Activated CD4-positive, alpha-beta memory T cell treated with anti-CD3 and anti-CD28 coated beads for 36 hours (primary cell): Measurements from ENCODE around the gene GMEB2. TPM values are rescaled to one million over a fixed set of nuclear protein-coding genes. Genes with fewer than 3 reads are reported as not detected.
A peak's percentile ranks its signal among the peaks of the same experiment; 100 is the strongest.
"Not testable (repeated sequence)": the region's sequence is repeated elsewhere in the genome, so short reads cannot be mapped to it uniquely, and the experiment has no call there.

Source experiments
- CTCF ChIA-PET: fragments of 350-600 bp; sonication (Branson Sonifier 250); formaldehyde crosslinking; loops from one replicate; lab custom pipeline; 2021; ENCODE audit warnings: antibody characterized with exemption, inconsistent platforms; lab: Charles Lee
- POLR2A ChIA-PET: fragments of 350-600 bp; sonication (Branson Sonifier 250); formaldehyde crosslinking; loops from one replicate; lab custom pipeline; 2021; ENCODE audit warnings: antibody characterized with exemption; lab: Charles Lee
- DNase-seq: peaks from one replicate; pipeline ENCODE4 v3.0.0-alpha.2; 2020
- H3K27ac Mint-ChIP-seq: one replicate; pipeline ENCODE4 v1.8.0; 2021; ENCODE audit warnings: mixed read lengths
- H3K27me3 Mint-ChIP-seq: one replicate; pipeline ENCODE4 v1.8.0; 2021; ENCODE audit warnings: mixed read lengths
- H3K36me3 Mint-ChIP-seq: one replicate; pipeline ENCODE4 v1.8.0; 2021; ENCODE audit warnings: mixed read lengths
- H3K4me1 Mint-ChIP-seq: one replicate; pipeline ENCODE4 v1.8.0; 2021; ENCODE audit warnings: low read depth, mixed read lengths
- H3K4me3 Mint-ChIP-seq: one replicate; pipeline ENCODE4 v1.8.0; 2021; ENCODE audit warnings: mild to moderate bottlenecking, mixed read lengths
- H3K9me3 Mint-ChIP-seq: one replicate; pipeline ENCODE4 v1.8.0; 2021; ENCODE audit warnings: mixed read lengths
- intact Hi-C: fragments of 100-400 bp; cut with micrococcal nuclease; formaldehyde crosslinking; loops from one replicate; pipeline ENCODE4 v1.15.1; 2023
- total RNA-seq, 2 experiments: library from RNA; stranded (reverse); gene quantifications; one replicate each; pipeline ENCODE4 v1.2.3, GENCODE V29; 2021

Gene GMEB2
- total RNA-seq, 2 experiments from 2014 or later: 13.6 to 14.0 TPM

- H3K4me3 Mint-ChIP-seq: no peak overlapping the region
- H3K4me1 Mint-ChIP-seq: no peaks in the 10 kb centered on the region
- H3K36me3 Mint-ChIP-seq: no peaks in the 10 kb centered on the region
- no peak for DNase-seq
- no peak overlapping the region for H3K27ac Mint-ChIP-seq
- intact Hi-C loops: loop anchor here (2.0 kb wide), 1 partner anchor 40 kb away; no protein-coding TSS in a partner anchor
- H3K27me3 Mint-ChIP-seq: peaks cover 2% of the 10 kb centered on the region
- ChIA-PET CTCF (no interaction called here), POLR2A (no interaction called here)
- no peaks in the 10 kb centered on the region for H3K9me3 Mint-ChIP-seq
These were observed 47.7 kb downstream of the GMEB2 start for GRCh38 chr20:63579017-63579694.

GRCh38 chr20:63578224-63579016, 48.5 kb downstream of the GMEB2 start:
- Mint-ChIP-seq H3K4me1 (no peaks in the 10 kb centered on the region), H3K36me3 (no peaks in the 10 kb centered on the region), H3K9me3 (no peaks in the 10 kb centered on the region), H3K4me3 (no peak overlapping the region), H3K27ac (no peak overlapping the region), H3K27me3 (peaks cover 2% of the 10 kb centered on the region)
- no peak for DNase-seq
- intact Hi-C loops: loop anchor here (2.0 kb wide), 1 partner anchor 40 kb away; no protein-coding TSS in a partner anchor
- CTCF ChIA-PET: interaction anchor here (1.0 kb wide), 1 partner anchor 208 kb away, joined by 3 read pairs; no protein-coding TSS in a partner anchor
- POLR2A ChIA-PET: interaction anchor here (0.6 kb wide), 1 partner anchor 41 kb away, joined by 3 read pairs; the partner anchor contains the start of gene PTK6

- DNase-seq: no peak
- no peaks in the 10 kb centered on the region for H3K9me3 Mint-ChIP-seq
- H3K4me3 Mint-ChIP-seq: no peak overlapping the region
- H3K4me1 Mint-ChIP-seq: no peaks in the 10 kb centered on the region
- ChIA-PET POLR2A (no interaction called here), CTCF (interaction anchor here (1.0 kb wide), 1 partner anchor 209 kb away, joined by 3 read pairs; no protein-coding TSS in a partner anchor)
- H3K36me3 Mint-ChIP-seq: no peaks in the 10 kb centered on the region
- peaks cover 2% of the 10 kb centered on the region for H3K27me3 Mint-ChIP-seq
- H3K27ac Mint-ChIP-seq: no peak overlapping the region
- intact Hi-C loops: no loop called here
These were observed 49.5 kb downstream of the GMEB2 start for GRCh38 chr20:63577317-63577894.

- H3K27ac Mint-ChIP-seq: no peak overlapping the region
- no peaks in the 10 kb centered on the region for H3K9me3 Mint-ChIP-seq
- CTCF ChIA-PET: no interaction called here
- no peak overlapping the region for H3K4me3 Mint-ChIP-seq
- H3K36me3 Mint-ChIP-seq: no peaks in the 10 kb centered on the region
- POLR2A ChIA-PET: no interaction called here
- no peaks in the 10 kb centered on the region for H3K4me1 Mint-ChIP-seq
- H3K27me3 Mint-ChIP-seq: peaks cover 2% of the 10 kb centered on the region
- intact Hi-C loops: no loop called here
- no peak for DNase-seq
These were observed 50.6 kb downstream of the GMEB2 start for GRCh38 chr20:63576311-63576710.

- Mint-ChIP-seq H3K27ac (no peak overlapping the region), H3K4me3 (peak overlapping the region; percentile 39), H3K27me3 (peaks cover 2% of the 10 kb centered on the region), H3K4me1 (no peaks in the 10 kb centered on the region), H3K36me3 (no peaks in the 10 kb centered on the region), H3K9me3 (no peaks in the 10 kb centered on the region)
- CTCF ChIA-PET: no interaction called here
- DNase-seq: no peak
- intact Hi-C loops: no loop called here
- POLR2A ChIA-PET: no interaction called here
These were observed 51.8 kb downstream of the GMEB2 start for GRCh38 chr20:63574829-63575743.

- Mint-ChIP-seq H3K4me1 (peaks cover under 1% of the 10 kb centered on the region), H3K27ac (no peak within 1 kb of the TSS), H3K36me3 (no peaks in the 10 kb centered on the region), H3K4me3 (peak within 1 kb of the TSS; percentile 73), H3K9me3 (no peaks in the 10 kb centered on the region), H3K27me3 (peaks cover 3% of the 10 kb centered on the region)
- DNase-seq: peak; percentile 79
- intact Hi-C loops: no loop called here
- ChIA-PET CTCF (no interaction called here), POLR2A (no interaction called here)
These were observed 52.6 kb downstream of the GMEB2 start, which contains the start of gene HELZ2 for GRCh38 chr20:63574156-63574828. HELZ2 (minus strand) TSS chr20:63574239; CDS start chr20:63572385, 1,854 bp downstream.

GRCh38 chr20:63573647-63574131, 53.2 kb downstream of the GMEB2 start:
- H3K27me3 Mint-ChIP-seq: peaks cover 4% of the 10 kb centered on the region
- no peak for DNase-seq
- H3K27ac Mint-ChIP-seq: no peak overlapping the region
- CTCF ChIA-PET: interaction anchor here (1.2 kb wide), 1 partner anchor 68 kb away, joined by 3 read pairs; no protein-coding TSS in a partner anchor
- no peaks in the 10 kb centered on the region for H3K9me3 Mint-ChIP-seq
- no peaks in the 10 kb centered on the region for H3K36me3 Mint-ChIP-seq
- peak overlapping the region; percentile 73 for H3K4me3 Mint-ChIP-seq
- POLR2A ChIA-PET: no interaction called here
- intact Hi-C loops: no loop called here
- peaks cover 6% of the 10 kb centered on the region for H3K4me1 Mint-ChIP-seq

- intact Hi-C loops: no loop called here
- Mint-ChIP-seq H3K27me3 (peaks cover 4% of the 10 kb centered on the region), H3K4me1 (peaks cover 13% of the 10 kb centered on the region), H3K4me3 (peak overlapping the region; percentile 73), H3K36me3 (no peaks in the 10 kb centered on the region), H3K27ac (no peak overlapping the region), H3K9me3 (no peaks in the 10 kb centered on the region)
- ChIA-PET POLR2A (no interaction called here), CTCF (interaction anchor here (1.2 kb wide), 1 partner anchor 69 kb away, joined by 3 read pairs; no protein-coding TSS in a partner anchor)
- no peak for DNase-seq
These were observed 53.9 kb downstream of the GMEB2 start for GRCh38 chr20:63572788-63573646.

GRCh38 chr20:63572071-63572787, 54.7 kb downstream of the GMEB2 start:
- intact Hi-C loops: no loop called here
- ChIA-PET CTCF (interaction anchor here (1.2 kb wide), 1 partner anchor 69 kb away, joined by 3 read pairs; no protein-coding TSS in a partner anchor), POLR2A (no interaction called here)
- Mint-ChIP-seq H3K4me3 (no peak overlapping the region), H3K36me3 (no peaks in the 10 kb centered on the region), H3K4me1 (peaks cover 21% of the 10 kb centered on the region), H3K9me3 (no peaks in the 10 kb centered on the region), H3K27ac (no peak overlapping the region), H3K27me3 (peaks cover 4% of the 10 kb centered on the region)
- no peak for DNase-seq

GRCh38 chr20:63571087-63571478, 55.8 kb downstream of the GMEB2 start:
- H3K27me3 Mint-ChIP-seq, intact Hi-C loops, H3K9me3 Mint-ChIP-seq, CTCF ChIA-PET, H3K27ac Mint-ChIP-seq, H3K36me3 Mint-ChIP-seq, H3K4me3 Mint-ChIP-seq, DNase-seq: not testable (repeated sequence)
- peaks cover 25% of the 10 kb centered on the region for H3K4me1 Mint-ChIP-seq
- POLR2A ChIA-PET: interaction anchor here (0.7 kb wide), 1 partner anchor 295 kb away, joined by 3 read pairs; no protein-coding TSS in a partner anchor
